ENCODE data around the gene RCOR2.

DNA sequence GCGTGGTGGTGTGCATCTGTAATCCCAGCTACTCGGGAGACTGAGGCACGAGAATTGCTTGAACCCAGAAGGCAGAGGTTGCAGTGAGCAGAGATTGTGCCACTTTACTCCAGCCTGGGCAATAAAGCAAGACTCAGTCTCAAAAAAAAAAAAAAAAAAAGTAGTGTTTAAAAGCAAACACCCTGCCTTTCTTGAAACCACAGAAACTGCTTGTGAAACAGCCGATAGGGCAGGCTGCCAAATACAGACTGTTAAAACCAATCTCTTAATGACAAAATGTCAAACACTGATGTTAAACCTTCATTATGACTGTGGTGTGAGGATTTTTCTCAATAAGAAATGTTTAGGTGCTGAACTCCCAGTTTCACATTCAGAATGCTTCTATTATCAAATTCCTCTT lies 50.8 kb downstream of the RCOR2 start:
- TF ChIP-seq CTCF (IDR thresholded peaks at IDR 0.05) (no peak), FOXJ3 (CRISPR knock-in tag; IDR thresholded peaks at IDR 0.05; ENCODE audit: borderline replicate concordance) (no peak), GABPB1 (CRISPR knock-in tag; IDR thresholded peaks at IDR 0.05) (no peak), EMX1 (CRISPR knock-in tag; IDR thresholded peaks at IDR 0.05) (no peak), E2F4 (CRISPR knock-in tag; IDR thresholded peaks at IDR 0.05; ENCODE audit: borderline replicate concordance, low read depth) (no peak), SP1 (CRISPR knock-in tag; conservative IDR thresholded peaks at IDR 0.05) (no peak), ATF3 (CRISPR knock-in tag; conservative IDR thresholded peaks at IDR 0.05) (no peak), RELA (CRISPR knock-in tag; IDR thresholded peaks at IDR 0.05; ENCODE audit: borderline replicate concordance) (no peak), AFF4 (CRISPR knock-in tag; IDR thresholded peaks at IDR 0.05; ENCODE audit: borderline replicate concordance) (no peak), CREM (CRISPR knock-in tag; IDR thresholded peaks at IDR 0.05) (no peak), FOXP1 (CRISPR knock-in tag; IDR thresholded peaks at IDR 0.05; ENCODE audit: borderline replicate concordance) (no peak), TP53 (CRISPR knock-in tag; IDR thresholded peaks at IDR 0.05) (no peak)
- TF ChIP-seq, protein P1, sequence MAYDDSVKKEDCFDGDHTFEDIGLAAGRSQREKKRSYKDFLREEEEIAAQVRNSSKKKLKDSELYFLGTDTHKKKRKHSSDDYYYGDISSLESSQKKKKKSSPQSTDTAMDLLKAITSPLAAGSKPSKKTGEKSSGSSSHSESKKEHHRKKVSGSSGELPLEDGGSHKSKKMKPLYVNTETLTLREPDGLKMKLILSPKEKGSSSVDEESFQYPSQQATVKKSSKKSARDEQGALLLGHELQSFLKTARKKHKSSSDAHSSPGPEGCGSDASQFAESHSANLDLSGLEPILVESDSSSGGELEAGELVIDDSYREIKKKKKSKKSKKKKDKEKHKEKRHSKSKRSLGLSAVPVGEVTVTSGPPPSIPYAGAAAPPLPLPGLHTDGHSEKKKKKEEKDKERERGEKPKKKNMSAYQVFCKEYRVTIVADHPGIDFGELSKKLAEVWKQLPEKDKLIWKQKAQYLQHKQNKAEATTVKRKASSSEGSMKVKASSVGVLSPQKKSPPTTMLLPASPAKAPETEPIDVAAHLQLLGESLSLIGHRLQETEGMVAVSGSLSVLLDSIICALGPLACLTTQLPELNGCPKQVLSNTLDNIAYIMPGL (CRISPR knock-in tag; IDR thresholded peaks at IDR 0.05) = no peak
